NK-92 treated with Interleukin-12 subunit alpha and Interleukin-12 subunit beta, amount 100 ng/mL, for 24 hours (cell line): ENCODE data around the gene SLC52A3.
"Not testable (repeated sequence)": the region's sequence is repeated elsewhere in the genome, so short reads cannot be mapped to it uniquely, and the experiment has no call there.

ENCODE experiments used
- DNase-seq: peaks from one replicate; lab custom pipeline; 2025; lab: John Stamatoyannopoulos, UW

Gene SLC52A3

GRCh38 chr20:728256-728944, 39.9 kb downstream of the SLC52A3 start:
- no peak for DNase-seq

GRCh38 chr20:726160-726559, 42.1 kb downstream of the SLC52A3 start:
- no peak for DNase-seq

- no peak for DNase-seq
These were observed 42.8 kb downstream of the SLC52A3 start for GRCh38 chr20:725491-725890.

GRCh38 chr20:724797-725196, 43.5 kb downstream of the SLC52A3 start:
- DNase-seq: not testable (repeated sequence)

- no peak for DNase-seq
These were observed 44.5 kb downstream of the SLC52A3 start for GRCh38 chr20:723756-724155.

GRCh38 chr20:722822-723644, 45.3 kb downstream of the SLC52A3 start:
- no peak for DNase-seq

GRCh38 chr20:721876-722275, 46.4 kb downstream of the SLC52A3 start:
- DNase-seq: no peak

- DNase-seq: no peak
These were observed 48.5 kb downstream of the SLC52A3 start for GRCh38 chr20:719816-720215.

- DNase-seq: no peak
These were observed 49.2 kb downstream of the SLC52A3 start for GRCh38 chr20:719068-719467.

GRCh38 chr20:717832-718231, 50.5 kb downstream of the SLC52A3 start:
- DNase-seq: no peak

GRCh38 chr20:717271-717670, 51.0 kb downstream of the SLC52A3 start:
- no peak for DNase-seq

GRCh38 chr20:714453-714852, 53.8 kb downstream of the SLC52A3 start:
- no peak for DNase-seq

- DNase-seq: no peak
These were observed 56.7 kb downstream of the SLC52A3 start for GRCh38 chr20:711576-711975.

- DNase-seq: no peak
These were observed 57.4 kb downstream of the SLC52A3 start for GRCh38 chr20:710780-711450.
